Activated CD4-positive, alpha-beta T cell treated with anti-CD3 and anti-CD28 coated beads, Interleukin-2, amount 50 U/mL, for 48 hours (primary cell): ENCODE data around the gene CSK.

Experiments
- DNase-seq, 2 experiments: peaks; one replicate each; pipeline ENCODE4 v3.0.0-alpha.2; 2020

CSK gene

GRCh38 chr15:74773329-74773728 is 8.6 kb upstream of the CSK start:
- DNase-seq, result no peak

- no peak for DNase-seq
These were observed 8.1 kb upstream of the CSK start for GRCh38 chr15:74773731-74774252.

GRCh38 chr15:74775132-74775562 is 6.7 kb upstream of the CSK start:
- no peak for DNase-seq

GRCh38 chr15:74775894-74776293 is 6.0 kb upstream of the CSK start:
- no peak for DNase-seq

GRCh38 chr15:74776821-74777768 is 4.8 kb upstream of the CSK start:
- DNase-seq, result peak; percentile 53 to 64

- DNase-seq, result peak in 1 of 2 experiments; percentile 31
These were observed 3.9 kb upstream of the CSK start for GRCh38 chr15:74777769-74778598.

- peak in 1 of 2 experiments; percentile 8 for DNase-seq
These were observed 3.3 kb upstream of the CSK start for GRCh38 chr15:74778599-74778970.

- peak in 1 of 2 experiments; percentile 13 for DNase-seq
These were observed 2.7 kb upstream of the CSK start for GRCh38 chr15:74779162-74779648.

GRCh38 chr15:74780523-74781430 is 1.1 kb upstream of the CSK start:
- DNase-seq, result peak; percentile 48 to 57

GRCh38 chr15:74782259-74783071 is 585 bp downstream of the CSK start:
- DNase-seq, result peak; percentile 42 to 56

GRCh38 chr15:74783072-74783807 is 1.4 kb downstream of the CSK start:
- peak; percentile 53 to 66 for DNase-seq

GRCh38 chr15:74783808-74784175 is 1.9 kb downstream of the CSK start:
- DNase-seq, result peak; percentile 25 to 37

GRCh38 chr15:74784426-74785193 is 2.7 kb downstream of the CSK start:
- peak; percentile 30 to 47 for DNase-seq

GRCh38 chr15:74785194-74786032 is 3.5 kb downstream of the CSK start:
- DNase-seq, result peak; percentile 9 to 68

GRCh38 chr15:74786081-74786480 is 4.2 kb downstream of the CSK start:
- DNase-seq, result peak in 1 of 2 experiments; percentile 10

GRCh38 chr15:74786551-74787165 is 4.8 kb downstream of the CSK start:
- peak in 1 of 2 experiments; percentile 44 for DNase-seq

- DNase-seq, result peak; percentile 93 to 95
These were observed 5.6 kb downstream of the CSK start for GRCh38 chr15:74787251-74788041.
